GM21360 (cell line): ENCODE data around the gene CABCOCO1.

Experiments used
- ATAC-seq: cut with Tn5 transposase; IDR thresholded peaks from one replicate; pipeline ENCODE4 v1.9.1; 2021; ENCODE audit warnings: mild to moderate bottlenecking, moderate library complexity; ENCODE audit not compliant: unreplicated experiment

CABCOCO1 gene, protein sequence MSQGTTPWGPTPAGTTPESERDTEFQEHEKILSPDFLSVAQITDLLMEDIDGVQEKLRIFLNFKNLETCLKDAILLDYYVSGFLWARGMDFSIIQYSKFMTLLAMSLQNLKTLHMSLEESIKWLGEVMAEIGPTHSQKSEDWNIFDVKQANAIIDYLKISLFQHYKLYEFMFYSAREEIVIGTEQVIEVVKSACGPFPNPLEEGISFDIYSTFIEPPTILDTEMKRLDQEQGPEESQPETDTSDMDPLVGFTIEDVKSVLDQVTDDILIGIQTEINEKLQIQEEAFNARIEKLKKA

DNA sequence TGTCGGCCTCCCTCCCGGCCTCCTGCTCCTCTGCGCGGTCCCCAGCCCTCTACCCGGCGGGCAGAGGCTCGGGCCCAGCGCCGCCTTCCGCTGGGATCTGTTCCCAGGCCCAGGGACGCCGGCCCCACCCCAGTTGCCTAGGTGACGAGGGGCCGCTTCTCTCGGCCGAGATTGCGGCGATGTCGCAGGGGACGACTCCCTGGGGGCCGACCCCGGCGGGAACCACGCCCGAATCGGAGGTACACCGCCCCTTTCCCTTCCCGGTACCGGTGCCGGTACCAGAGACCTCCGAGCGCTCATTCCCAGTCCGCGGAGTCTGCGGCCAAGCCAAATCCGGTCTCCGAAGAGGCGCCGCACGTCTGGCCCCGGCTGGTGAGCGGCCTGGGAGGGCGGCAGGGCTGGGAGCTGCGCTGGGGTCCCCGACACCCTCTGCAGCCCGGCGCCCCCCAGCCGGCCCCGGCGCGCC lies at the start of gene CABCOCO1:
CABCOCO1 (plus strand) TSS at position 136 of the 466 bp plus-strand sequence; CDS start at position 180, 44 bp downstream.
- no peak for ATAC-seq

DNA sequence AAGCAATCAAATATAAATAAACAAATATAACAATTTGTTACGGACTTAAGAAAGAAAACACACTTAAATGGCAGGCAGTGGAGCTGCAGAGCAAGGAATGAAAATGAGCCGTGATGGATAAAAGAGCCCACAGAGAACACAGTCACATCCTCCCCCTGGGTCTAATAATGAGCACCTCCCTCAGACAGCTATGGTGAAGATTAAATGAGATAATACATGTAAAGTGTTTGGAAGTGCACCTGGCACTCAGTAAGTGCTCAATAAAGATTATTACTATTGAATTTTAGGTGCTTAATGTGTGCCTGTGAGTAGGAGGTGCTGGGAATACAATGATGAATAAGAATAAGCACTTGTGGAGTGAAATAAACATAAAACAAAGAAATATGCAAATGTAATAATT lies 49.1 kb upstream of the CABCOCO1 start:
- ATAC-seq: no peak

DNA sequence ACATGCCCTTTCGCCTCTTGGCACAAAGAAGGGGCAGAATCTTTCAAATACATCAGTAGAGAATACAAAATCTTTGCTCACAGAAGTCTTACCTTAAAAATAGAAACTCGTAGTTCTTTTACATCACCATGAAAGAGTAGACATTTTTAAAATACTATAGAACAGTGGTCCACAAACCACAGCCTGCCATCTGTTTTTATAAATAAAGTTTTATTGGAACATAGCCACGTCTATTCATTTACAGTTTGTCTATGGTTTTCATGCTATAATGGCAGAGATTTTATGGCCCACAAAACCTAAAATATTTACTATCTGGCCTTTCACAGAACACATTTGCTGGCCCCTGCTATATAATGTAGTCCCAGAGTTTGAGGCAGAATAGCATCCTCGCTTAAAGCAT lies 46.1 kb upstream of the CABCOCO1 start:
- ATAC-seq: no peak

DNA sequence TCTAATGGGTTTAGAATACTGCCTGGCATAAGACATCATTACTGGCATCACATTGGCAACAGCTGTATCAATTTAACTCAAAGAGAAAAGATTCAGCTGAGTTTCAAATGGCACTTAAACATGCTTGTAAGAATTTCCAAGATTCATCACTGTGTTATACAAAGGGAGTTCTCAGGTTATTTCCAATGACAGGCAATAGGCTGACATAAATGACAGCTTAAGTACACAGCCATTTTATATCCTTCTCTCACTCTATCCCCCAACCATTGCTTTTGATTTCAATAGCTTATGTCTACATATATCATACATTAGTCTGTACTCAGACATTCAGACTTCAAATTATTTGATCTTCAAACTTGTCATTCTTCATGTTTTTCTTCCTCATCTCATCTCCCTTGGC lies 45.5 kb upstream of the CABCOCO1 start:
- no peak for ATAC-seq

DNA sequence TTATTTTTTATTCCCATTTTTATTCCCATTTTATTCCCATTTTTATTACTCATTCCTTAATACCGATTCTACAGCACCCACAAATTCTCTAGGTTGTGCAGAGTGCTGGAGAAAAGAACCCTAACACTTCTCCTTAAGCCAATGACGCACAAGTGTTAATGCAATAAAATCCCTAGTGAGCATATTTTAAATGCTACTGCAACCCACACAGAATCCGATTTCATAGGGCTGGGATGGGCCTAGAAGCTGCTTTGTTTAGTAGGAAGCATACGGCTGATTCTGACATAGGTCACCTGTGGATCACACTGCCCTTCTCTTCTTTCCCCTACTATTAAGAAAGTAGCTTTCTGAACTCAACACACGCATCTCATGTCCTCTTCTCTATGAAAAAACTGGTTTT lies 45.1 kb upstream of the CABCOCO1 start:
- ATAC-seq: no peak

DNA sequence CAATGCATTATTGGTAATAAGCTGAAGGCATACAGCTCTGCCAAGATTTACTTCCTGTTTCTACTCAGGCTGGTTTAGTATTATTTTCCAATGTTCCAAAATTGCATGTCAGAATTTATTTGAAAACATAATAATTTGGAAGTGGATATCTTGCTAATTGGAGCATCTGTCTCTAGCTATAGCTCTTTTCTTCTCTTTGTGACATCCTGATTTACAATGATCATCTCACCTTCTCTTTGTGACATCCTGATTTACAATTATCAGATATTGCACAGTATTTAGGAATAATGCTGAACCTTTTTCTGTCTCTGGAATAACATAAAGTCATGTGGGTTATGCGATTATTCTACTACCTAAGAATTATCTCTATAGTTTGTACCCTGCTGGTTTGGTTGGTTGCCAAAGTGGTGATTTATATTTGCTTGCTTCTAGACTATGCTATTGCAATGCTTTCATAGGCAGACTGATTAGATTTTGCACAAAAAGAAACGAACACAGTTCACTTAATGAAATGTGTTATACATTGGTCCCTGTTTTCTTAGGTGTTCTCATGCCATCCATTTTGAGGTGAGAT lies 44.3 kb upstream of the CABCOCO1 start:
- ATAC-seq: no peak

DNA sequence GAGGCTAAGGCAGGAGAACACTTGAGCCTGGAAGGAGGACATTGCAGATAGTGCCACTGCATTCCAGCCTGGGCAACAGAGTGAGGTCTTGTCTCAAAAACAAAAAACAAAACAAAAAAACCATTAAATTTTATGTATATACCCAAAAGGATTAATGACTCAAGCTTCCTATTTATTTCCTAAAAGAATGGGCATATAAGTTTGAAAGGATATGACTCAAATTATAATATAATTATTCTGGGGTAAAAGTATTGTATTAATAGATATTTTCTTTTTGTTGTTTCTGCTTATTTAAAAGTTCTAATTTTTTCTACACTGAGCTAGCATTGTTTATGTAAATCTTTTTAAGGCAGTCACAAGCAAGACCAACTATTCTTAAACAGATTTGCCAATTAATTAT lies 42.2 kb upstream of the CABCOCO1 start:
- ATAC-seq: no peak

DNA sequence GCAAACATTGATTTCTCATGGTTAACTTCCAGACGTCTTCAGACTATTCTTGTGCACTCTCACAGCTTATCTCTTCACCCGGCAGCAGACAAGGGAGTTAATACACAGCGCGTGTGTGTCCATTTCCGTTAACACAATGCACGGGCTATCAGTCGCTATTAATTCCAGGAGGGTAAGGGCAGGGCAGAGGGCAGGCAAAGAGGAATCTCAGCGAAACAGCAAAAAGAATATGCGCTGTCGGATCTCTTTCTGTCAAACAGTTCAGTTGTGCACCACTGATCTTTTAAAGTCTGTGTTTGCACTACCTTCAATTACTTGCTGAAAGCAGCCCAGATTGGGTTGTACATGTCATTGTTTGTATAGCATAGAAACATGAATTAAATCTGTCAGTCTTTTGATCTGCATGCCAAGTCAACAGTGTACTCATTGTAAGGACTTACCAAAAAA lies 41.1 kb upstream of the CABCOCO1 start:
- no peak for ATAC-seq

DNA sequence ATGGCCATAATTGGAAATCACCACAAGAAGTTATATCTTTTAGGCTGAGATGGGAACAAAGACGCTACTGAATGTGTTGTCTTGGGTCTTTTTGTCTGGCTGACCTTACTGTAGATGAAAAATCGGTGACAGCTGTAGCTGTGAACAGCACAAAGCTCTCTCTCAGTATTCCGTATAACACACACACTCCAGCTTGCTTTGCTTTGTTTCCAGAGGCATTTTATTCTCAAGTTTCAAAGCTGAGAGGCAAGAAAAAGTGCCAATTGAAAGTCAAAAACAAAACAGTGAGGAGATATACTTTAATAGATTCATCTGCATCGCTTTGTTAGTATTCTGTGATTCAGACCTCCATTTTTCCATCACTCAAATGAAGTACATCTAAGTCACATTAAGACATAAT lies 39.6 kb upstream of the CABCOCO1 start:
- no peak for ATAC-seq

DNA sequence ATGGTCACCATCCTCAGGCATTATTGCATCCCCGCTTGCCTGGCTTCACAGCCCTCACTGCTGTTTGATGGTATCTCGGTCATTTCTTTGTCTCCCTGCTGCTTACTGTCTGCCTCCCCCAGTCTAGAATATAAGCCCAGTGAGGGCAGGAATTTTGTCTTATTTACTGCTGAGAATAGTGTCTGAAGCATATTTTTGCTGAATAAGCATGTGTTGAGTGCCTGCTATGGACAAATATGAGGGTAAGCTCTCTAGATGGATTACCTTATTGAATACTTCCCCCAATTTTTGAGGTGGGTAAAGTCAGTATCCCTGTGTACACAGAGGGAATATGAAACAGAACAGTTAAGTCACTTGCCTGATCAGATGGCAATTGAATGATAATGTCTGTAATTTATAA lies 36.5 kb upstream of the CABCOCO1 start:
- no peak for ATAC-seq

DNA sequence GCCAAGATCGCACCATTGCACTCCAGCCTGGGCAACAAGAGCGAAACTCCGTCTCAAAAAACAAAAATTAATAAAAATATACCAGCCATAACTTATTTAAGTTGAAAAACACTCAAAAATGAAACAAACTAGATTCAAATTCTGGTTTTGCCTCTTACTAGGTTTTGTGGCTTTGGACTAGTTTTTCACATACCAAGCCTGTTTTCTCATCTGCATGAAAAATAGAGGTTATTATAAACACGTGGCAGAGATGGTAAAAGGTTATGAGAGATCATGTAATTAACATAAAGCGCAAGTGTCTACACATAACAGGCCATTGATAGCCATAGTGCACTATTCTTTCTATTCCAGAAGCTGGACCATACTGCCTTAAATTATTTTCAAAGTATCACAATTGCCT lies 35.5 kb upstream of the CABCOCO1 start:
- no peak for ATAC-seq

DNA sequence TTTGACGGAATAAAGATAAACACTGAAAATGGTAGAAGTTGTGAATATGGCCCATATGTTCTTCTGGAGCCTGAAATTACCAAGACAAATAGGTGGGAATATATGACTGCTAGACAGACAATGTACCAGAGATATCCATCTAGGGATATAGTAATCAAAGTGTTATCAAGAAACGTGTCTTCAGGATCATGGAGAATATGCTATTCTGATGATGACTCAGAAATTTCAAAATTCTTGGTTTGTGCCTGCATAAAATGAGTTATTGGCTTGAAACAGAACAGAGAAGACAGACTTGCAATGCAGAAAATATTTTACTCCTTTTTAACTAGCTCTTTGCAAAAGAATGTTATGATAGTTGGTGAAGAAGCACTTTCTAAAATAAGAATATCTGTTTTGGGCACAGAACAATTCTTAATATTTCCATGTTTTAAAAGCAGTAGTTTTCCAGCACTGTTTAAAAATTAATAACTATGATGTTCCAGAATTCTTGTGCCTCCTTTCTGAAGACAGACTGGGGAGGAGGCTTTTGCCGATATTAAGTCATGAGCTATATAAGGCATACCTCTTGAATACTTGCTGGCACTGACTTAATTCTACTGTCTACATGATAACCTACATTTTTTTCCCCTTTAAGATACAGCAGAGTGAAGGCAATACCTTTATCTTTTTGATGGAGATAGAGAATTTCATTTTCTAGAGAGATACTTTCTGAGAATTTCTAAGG lies 34.4 kb upstream of the CABCOCO1 start:
- ATAC-seq: no peak

DNA sequence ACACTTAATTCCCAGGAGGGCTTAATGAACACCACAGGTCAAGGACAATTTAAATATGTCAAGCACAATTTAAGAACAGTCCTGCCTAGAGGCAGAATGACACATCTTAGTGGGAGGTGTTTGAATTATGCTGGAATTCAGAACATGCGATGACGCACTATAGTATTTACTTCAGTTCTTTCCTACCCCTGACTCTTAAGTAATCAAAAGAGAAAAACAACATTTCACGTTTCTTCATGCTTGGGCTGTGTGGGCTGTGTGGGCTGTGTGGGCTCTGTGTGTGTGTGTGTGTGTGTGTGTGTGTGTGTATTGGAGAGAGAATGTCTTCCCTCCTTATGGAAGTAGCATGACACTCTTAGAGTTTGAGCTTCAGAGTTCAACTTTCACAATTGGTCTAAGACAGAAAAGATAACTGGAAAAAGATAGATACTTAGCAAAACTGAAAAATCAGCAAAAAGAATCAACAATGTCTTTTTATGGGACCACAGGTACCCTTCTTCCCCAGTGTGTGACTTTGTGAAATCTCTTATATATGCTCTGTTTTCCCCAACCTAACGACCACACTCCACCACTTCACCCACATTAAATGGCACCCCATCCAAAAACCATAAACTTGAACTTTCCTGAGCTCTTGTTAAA lies 33.7 kb upstream of the CABCOCO1 start:
- ATAC-seq: no peak

DNA sequence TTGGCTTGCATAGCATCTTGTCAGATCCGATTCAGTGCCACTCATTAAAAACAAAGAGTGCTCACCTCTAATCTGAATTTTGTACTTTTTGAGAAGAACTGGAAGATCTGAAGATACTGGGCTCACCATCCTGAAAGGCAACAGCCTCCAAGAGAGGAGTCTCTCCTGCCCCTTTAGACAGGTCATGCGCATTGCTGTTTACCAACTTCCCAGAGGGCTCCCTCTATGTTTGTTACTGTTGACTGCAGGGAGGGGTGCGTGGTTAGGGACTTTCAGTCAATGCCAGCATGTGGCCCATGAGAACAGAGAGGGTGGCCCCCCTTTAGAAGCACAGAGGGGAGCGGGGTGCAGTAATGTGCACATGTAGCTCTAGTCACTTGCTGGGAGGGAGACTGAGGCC lies 33.2 kb upstream of the CABCOCO1 start:
- no peak for ATAC-seq

DNA sequence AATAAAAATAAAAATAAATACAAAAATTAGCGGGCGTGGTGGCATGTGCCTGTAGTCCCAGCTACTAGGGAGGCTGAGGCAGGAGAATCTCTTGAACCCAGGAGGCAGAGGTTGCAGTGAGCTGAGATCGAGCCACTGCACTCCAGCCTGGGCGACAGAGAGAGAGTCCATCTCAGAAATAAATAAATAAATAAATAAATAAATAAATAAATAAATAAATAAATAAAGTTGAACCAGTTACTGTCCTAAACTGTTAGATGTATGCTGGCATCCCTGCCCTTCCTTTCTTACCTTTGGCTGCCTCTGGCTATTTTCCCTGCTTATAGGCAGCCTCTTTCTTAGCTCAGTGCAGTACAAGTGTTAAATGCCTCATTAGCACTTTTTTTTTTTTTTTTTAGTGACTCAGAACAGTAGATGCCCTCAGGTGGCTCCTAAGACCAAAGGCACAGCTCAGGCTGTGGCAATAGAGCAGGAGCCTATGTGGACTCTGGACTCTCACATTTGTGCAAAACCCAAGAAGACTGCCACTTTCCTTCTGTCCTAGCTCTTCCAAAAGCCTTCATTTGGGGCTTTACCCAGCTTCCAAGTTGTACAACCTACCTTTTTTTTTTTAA lies 30.6 kb upstream of the CABCOCO1 start:
- no peak for ATAC-seq

DNA sequence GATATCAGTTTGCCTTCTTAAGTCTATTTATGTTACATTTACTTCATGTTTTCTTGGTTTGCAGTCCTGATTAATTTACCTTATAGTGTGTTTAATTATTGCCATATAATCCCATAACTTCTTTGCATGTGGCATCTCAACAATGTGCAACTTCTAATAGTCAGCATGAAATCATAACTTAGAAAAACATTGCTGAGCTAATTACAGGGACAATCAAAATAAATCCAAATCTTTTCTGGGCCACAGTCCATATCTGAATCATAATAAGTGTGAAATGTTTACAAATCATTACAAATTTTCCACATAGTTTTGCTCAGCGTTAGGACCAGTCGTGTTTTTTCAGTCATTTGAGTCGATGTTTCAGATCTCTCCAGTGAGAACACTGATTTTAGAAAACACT lies 29.1 kb upstream of the CABCOCO1 start:
- ATAC-seq: no peak

DNA sequence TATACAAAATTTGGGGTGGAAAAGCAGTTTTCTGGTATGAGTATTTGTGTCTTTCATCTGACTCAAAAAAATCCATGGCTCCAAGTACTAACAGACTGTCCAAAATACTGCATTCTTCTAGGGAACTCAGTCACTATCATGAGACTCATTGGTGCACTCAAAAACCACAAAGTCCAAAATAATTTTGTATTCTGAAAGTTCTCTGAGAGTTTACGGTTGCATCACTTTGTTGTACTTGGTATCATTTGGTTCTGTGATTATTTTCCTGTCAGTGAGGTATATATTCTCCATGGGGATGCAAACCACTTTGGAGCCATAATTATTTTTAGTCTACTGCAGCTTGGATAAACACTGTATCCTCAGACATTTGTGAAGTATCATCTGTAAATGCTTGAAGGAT lies 28.0 kb upstream of the CABCOCO1 start:
- no peak for ATAC-seq

DNA sequence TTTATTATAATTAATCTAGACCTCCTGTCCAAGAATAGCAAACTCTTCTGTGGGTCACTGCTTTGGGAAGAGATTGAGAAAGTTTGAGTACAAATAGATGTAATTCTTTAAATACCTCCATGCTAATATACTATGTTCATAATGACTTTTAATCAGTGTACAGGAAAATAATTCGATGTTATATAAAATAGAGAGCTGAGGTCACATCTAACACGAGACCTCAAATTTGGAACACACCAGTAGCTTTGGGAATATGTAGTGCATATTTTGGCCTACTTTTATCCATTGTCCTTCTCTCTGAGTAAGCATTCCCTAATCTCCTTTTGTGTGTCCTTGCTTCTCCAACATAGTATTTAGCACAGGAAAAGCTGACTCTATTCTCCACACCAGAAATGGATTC lies 27.3 kb upstream of the CABCOCO1 start:
- ATAC-seq: no peak

DNA sequence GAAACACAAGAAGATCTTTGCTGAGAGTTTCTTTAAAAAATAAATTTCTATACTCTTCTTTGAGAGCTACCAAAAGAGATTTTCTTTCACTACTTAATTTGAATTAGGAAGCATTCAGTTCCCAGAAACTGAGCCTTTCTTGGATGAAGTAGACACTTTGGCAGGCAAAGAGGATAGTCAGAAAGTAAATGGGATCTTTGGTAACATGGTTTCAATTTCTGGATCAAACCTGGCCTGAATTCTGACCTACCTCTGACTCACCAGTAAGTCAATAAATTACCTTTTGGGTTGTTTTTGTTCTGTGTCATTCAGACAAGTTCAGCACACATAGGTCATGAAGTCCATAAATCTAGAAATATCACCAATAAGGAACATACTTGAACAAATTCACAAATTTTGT lies 26.8 kb upstream of the CABCOCO1 start:
- ATAC-seq: no peak

DNA sequence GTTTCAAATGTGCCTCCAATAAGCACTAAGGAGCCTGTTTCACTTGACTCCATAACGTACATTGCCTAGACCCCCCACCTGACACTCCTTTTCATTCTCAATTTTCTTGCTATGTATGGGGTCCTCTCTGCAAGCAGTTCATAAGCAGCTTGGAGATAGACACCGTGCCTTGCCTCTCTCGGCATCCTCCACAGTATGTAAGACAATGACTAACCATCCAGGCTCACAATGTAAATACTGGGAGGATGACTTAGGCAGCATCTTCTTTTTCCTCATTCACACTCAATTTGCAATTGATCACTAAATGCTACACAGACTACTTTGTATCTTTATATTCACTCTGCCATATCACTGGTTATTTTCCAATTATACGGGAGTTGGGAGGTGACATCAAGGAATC lies 22.8 kb upstream of the CABCOCO1 start:
- no peak for ATAC-seq

DNA sequence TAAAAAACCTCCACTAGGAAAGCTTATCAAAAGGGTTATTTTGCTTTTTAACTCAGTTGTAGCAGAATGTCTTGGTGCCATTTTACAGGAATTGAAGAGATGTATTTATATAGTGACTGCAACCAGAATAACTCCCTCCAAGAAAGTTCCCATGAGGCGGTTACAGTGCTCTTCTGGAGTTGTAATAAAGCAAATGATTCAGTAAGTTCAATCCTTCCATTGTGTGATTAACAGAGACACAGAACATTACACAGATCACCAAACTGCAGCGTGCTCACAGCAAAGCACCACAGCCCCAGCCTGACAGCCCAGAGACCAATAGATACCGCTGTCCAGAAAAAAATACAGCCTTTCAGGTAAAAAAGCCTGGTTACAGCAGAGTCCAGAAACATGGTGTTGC lies 21.9 kb upstream of the CABCOCO1 start:
- no peak for ATAC-seq
